ENCODE results near the gene FFAR3.

GRCh38 chr19:35392742-35393715 lies 34.8 kb downstream of the FFAR3 start:
- TF ChIP-seq EZH2 (IDR thresholded peaks at IDR 0.05; ENCODE audit: low read length), result no peak
- no peak for TF ChIP-seq CTCF (optimal IDR thresholded peaks at IDR 0.05 in 1 of 3, IDR thresholded peaks at IDR 0.05 in 1 of 3, conservative IDR thresholded peaks at IDR 0.05 in 1 of 3; ENCODE audit: extremely low read depth in 1 of 3, insufficient read depth in 2 of 3, low read length in 3 of 3)
